Right cardiac atrium (tissue), 5 donors: ENCODE results near the gene TMEM184A. TPM values are rescaled to one million over a fixed set of nuclear protein-coding genes. Genes with fewer than 3 reads are reported as not detected.

Source experiments
- ATAC-seq, 2 donors: fragments of 200-7000 bp; cut with Tn5 transposase; one replicate each; pipeline versions ENCODE4 v1.8.0 to v1.9.1; 2020; ENCODE audit warnings: moderate library complexity in 2 of 2, mild to moderate bottlenecking in 1 of 2
- DNase-seq, 3 donors: peaks; one replicate each; pipeline ENCODE4 v3.0.0-alpha.2; 2020
- H3K27ac ChIP-seq: one replicate; pipeline ENCODE4 v1.5.1; 2013; ENCODE audit warnings: mild to moderate bottlenecking, low read length, control low read depth, moderate library complexity
- H3K27me3 ChIP-seq: one replicate; pipeline ENCODE4 v1.6.1; 2013; ENCODE audit not compliant: control insufficient read depth, insufficient read depth
- H3K4me1 ChIP-seq: one replicate; pipeline ENCODE4 v1.6.1; 2013; ENCODE audit warnings: low read length; ENCODE audit not compliant: control insufficient read depth, insufficient read depth
- H3K4me3 ChIP-seq: one replicate; pipeline ENCODE4 v1.5.1; 2013; ENCODE audit warnings: low read length, control low read depth
- H3K9me3 ChIP-seq: one replicate; pipeline ENCODE4 v1.6.1; 2013; ENCODE audit warnings: low read length; ENCODE audit not compliant: control insufficient read depth
- WGBS: extraction: QIAGEN DNeasy Blood & Tissue Kit; methylation state at CpG from one replicate; pipeline ENCODE4 v1.1.7; 2013; 5-methylcytosine and 5-hydroxymethylcytosine counted together
- intact Hi-C, 4 donors: fragments of 100-400 bp; cut with DNase I; formaldehyde crosslinking; loops; one replicate each; pipeline versions ENCODE4 v1.11.0 to v1.14.0; 2022 to 2023
- polyA plus RNA-seq: library from polyadenylated mRNA; stranded (reverse); fragments of 200-250 nt; gene quantifications from one replicate; pipeline ENCODE4 v1.2.3, GENCODE V29; 2013
- total RNA-seq, 4 donors: library from RNA; stranded (reverse); fragmentation: NEBNext Ultra II Directional; extraction: Animal tissue kit (Norgen Biotek cat#: 25700); gene quantifications; one replicate each; pipeline ENCODE4 v1.2.1, GENCODE V29; 2021
- donor health status: healthy with polysubstance abuse.
- donor health status: DM: no; HTN: yes; CAD: no.
- donor health status: DM: no; HTN: no; CAD: no.
- donor health status: DM: no; HTN: yes; CAD: no; lungs with severe emphysema.
- donor health status: DM: yes; HTN: yes; CAD: no.

The TMEM184A gene
- total and polyA plus RNA-seq, 5 donors: 0.26 to 0.62 (median 0.44) TPM; not detected in 1

DNA sequence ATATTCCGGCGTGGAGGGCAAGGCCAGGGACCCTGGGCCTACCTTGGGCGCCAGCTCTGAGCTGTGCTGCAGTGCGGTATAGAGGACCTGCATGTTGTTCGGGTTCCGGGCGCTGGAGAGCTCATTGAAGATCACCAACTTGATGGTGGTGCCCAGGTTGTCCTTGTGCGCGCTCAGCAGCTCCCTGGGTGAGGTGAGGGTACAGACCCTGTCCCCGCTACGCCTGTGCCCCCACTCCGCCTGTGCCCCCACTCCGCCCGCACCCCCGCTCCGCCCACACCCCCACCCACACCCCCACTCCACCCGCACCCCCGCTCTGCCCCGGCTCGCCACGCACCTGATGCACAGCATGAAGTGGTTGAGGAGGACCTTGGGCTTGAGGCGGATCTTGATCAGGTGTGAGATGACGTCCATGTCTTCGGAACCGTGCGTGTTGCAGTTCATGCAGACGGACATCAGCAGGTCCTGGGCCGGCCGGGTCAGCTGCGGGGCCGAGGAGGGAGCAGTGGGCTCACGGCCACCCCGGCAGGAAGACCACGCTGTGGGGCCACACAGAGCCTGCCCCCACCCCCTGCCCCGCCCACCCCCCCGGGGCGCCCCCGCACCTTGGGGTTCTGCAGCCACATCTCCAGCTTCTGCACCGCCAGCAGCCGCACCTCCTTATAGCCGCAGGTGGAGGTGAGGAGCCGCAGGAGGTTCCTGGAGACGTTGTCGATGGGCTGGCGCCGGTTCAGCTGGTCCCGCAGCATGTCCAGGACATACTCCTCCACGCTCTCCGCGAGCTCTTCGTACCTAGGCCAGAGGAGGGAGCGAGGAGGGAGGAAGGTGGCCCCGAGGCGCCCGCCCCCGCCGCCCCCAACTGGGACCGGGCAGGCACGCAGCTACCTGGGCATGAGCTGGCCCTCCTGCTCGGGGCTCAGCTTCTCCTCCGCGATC is 57.4 kb downstream of the TMEM184A start:
- ATAC-seq: no peak
- peaks cover 7% of the 10 kb centered on the region for H3K4me1 ChIP-seq

DNA sequence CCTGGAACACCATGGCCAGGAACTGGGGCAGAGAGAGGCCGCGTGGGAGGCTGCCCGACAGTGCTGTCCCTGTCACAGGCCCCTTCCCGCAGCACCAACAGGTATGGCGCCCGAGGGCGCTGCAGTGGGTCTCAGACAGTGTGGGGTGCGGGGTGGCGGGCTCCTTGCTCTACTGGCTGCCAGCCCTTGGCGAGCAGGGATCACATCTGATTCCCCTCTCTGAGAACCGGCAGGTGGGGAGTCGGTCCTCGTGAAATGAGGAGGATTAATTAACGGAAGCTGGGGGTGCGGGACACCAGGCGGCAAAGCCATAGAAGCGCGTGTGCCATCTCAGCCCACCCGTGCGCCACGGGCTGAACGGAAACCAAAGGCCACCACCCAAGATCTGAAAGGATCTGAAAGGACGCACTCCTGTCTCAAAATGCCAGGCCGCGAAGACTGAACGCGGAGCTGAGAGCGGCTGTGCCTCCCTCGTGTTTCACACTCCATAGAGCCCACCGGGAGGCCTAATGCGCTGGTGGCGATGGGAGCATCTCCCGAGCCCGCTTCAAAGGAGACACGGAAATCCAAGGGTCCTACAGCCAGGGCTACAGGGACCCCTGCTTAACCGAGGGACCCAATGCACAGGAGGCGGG is 58.6 kb downstream of the TMEM184A start:
- intact Hi-C loops: no loop called here
- no peaks in the 10 kb centered on the region for H3K9me3 ChIP-seq
- no peak for ATAC-seq
- H3K27ac ChIP-seq: no peak overlapping the region
- H3K4me3 ChIP-seq: no peak overlapping the region
- no peaks in the 10 kb centered on the region for H3K4me1 ChIP-seq
- no peaks in the 10 kb centered on the region for H3K27me3 ChIP-seq
- DNase-seq: peak in 2 of 3 donors; percentile 38 to 60
- 97% methylated on average over 37 of the region's 37 CpGs for WGBS

More for the DNA sequence above, 57.4 kb downstream of the TMEM184A start:
- Histone ChIP-seq H3K4me3 (no peak overlapping the region), H3K27ac (no peak overlapping the region), H3K9me3 (no peaks in the 10 kb centered on the region), H3K27me3 (no peaks in the 10 kb centered on the region)
- DNase-seq: peak in 2 of 3 donors; percentile 31 to 63
- intact Hi-C loops: no loop called here
- WGBS: 95% methylated on average over 62 of the region's 62 CpGs

DNA sequence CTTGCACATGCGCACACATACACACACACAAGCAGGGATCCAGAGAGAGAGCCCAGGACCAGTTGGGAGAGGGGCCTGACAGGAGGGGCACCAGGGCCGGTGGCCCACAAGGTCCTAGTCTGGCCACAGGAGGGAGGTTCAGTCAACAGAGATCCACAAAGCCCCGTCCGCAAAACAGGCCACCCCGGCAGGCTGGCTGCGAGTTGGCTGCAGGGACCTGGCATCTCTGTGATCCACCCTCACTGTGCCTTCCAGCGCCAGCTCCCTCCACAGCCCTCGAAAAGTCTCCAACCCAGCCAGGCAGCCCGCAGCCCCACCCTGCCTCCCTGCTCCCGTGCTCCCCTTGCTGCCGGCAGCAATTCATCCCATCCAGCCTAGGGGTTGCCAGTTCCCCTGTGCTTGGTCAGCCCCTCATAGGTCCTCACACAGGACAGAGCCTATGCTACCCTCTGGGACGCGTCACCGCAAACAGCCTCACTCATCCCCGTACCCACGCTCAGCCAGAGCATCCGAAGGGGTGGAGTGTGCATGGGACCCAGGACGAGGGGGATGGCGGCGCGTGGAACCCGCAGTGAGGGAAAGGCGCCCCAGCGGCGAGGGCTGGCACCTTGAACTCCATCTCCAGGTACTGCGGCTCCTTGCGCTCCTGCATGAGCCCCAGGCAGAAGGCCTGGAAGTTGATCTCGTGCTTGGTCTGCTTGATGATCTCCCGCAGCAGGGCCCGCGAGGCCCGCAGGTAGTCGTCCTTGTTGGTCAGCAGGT is 59.3 kb downstream of the TMEM184A start:
- Histone ChIP-seq H3K27me3 (no peaks in the 10 kb centered on the region), H3K4me1 (no peaks in the 10 kb centered on the region), H3K4me3 (no peak overlapping the region), H3K27ac (no peak overlapping the region), H3K9me3 (no peaks in the 10 kb centered on the region)
- 95% methylated on average over 33 of the region's 33 CpGs for WGBS
- ATAC-seq: no peak
- intact Hi-C loops: no loop called here
- peak in 1 of 3 donors; percentile 48 for DNase-seq

DNA sequence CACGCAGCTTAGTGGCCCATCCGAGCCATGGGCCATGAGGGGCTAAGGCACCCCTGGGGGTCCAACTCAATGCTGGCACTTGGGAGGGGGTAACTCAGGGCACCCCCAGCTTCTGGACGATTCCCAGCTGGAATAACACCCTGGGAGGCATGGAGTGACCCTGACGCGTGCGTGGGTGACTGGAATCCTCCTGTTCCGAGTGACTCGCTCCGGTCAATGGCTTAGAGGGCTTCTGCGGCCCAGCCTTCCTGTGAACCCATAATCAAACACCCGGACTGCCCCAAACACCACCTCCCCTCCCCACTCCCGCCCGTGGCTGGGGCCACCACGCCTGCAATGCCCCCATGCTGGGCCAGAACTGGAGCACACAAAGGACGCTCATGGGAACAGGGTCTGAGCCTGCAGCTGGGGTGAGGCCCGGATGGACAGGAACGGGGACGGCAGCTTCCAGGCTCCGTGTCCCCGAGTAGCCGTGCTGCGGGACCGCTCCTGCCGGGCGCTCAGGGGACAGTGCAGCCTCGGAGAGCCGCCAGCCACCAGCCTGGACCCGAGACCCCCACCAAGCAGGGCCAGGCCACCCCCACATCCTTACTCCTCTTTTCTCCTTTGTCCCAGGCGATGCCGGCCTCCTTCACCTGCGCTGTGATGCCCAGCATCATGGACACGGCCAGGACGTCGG is 60.3 kb downstream of the TMEM184A start:
- no peak for ATAC-seq

DNA sequence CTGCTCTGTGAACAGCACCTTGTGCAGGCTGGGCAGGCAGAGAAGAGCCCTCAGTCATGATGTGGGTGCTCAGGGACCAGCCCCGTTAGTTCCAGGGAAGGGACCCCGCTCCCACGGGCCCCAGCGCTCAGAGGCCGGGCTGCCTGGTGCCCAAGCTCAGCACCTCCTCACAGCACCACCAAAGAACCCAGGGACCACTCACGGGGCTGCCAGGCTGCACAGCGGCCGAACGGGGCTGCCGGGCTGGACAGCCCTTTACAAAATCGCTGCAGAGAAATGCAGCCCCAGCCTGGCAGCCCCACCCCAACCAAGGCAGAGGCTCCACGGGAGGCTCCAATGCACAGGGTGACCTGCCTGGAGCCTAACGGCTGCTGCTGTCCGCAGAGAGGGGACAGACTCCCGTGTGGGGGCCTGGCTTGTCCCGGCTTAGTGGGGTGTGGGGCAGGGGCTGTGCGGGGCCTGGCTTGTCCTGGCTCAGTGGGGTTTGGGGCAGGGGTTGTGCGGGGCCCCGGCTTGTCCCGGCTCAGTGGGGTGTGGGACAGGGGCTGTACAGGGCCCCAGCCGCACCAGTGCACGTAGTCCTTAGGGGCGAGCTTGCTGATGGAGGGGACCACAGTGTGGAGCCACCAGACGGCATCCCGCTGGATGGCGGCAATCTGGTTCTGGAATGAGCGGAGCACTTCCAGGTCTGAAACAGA is 61.0 kb downstream of the TMEM184A start:
- no peak overlapping the region for H3K4me3 ChIP-seq
- WGBS: 94% methylated on average over 27 of the region's 27 CpGs
- H3K27me3 ChIP-seq: no peaks in the 10 kb centered on the region
- DNase-seq (peak in 1 of 3 donors; percentile 46), ATAC-seq (no peak)
- H3K27ac ChIP-seq: no peak overlapping the region
- no peaks in the 10 kb centered on the region for H3K4me1 ChIP-seq
- intact Hi-C loops: no loop called here
- no peaks in the 10 kb centered on the region for H3K9me3 ChIP-seq

More for the DNA sequence above, 60.3 kb downstream of the TMEM184A start:
- 92% methylated on average over 34 of the region's 34 CpGs for WGBS
- Histone ChIP-seq H3K4me1 (no peaks in the 10 kb centered on the region), H3K27ac (no peak overlapping the region), H3K27me3 (no peaks in the 10 kb centered on the region), H3K9me3 (no peaks in the 10 kb centered on the region), H3K4me3 (no peak overlapping the region)
- intact Hi-C loops: no loop called here
- peak in 1 of 3 donors; percentile 43 for DNase-seq

DNA sequence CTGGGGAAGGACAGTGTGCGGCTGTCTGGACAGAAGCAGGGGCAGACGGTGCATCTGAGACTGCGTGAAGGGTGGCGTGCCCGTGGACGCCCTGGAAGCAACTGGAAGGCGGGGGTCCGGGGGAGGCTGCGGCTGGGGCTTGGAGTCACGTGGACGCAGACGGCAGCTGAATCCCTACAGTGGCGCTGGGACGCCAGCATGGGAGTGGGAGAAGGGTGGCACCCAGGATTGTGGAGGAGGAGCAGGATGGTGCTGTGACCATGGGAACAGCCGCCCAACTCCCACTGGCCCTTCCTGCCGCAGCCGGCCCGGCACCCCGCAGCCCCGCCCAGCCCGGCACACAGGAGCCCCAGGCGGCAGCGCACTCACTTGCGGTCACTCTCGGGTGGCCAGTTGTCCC is 61.6 kb downstream of the TMEM184A start:
- ATAC-seq: no peak
- DNase-seq: no peak
- intact Hi-C loops: no loop called here
- WGBS: 93% methylated on average over 25 of the region's 25 CpGs
- H3K4me1 ChIP-seq: no peaks in the 10 kb centered on the region
- H3K27ac ChIP-seq: no peak overlapping the region
- H3K4me3 ChIP-seq: no peak overlapping the region
- H3K27me3 ChIP-seq: no peaks in the 10 kb centered on the region
- H3K9me3 ChIP-seq: no peaks in the 10 kb centered on the region

DNA sequence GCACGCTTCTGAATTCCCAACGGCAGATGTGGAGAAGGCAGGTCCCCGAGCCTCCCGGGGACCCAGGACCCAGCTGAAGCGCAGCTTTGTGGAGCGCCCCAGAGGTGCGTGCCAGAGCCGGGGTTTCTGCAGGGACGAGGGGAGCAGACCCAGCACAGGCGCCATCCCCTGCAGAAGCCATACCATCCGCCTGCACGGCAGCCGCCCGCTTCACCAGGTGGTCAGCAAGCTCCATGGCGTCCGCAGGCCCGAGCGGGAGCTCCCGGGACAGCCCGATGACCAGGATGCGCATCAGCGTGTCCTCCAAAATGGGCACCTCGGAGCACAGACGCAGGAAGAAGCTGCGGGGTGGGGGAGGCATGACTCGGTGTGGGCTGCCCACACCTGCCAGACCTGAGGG is 62.4 kb downstream of the TMEM184A start:
- Histone ChIP-seq H3K9me3 (no peaks in the 10 kb centered on the region), H3K4me1 (no peaks in the 10 kb centered on the region), H3K27me3 (no peaks in the 10 kb centered on the region), H3K27ac (no peak overlapping the region), H3K4me3 (no peak overlapping the region)
- WGBS: 96% methylated on average over 26 of the region's 26 CpGs
- DNase-seq (no peak), ATAC-seq (no peak)
- intact Hi-C loops: no loop called here

DNA sequence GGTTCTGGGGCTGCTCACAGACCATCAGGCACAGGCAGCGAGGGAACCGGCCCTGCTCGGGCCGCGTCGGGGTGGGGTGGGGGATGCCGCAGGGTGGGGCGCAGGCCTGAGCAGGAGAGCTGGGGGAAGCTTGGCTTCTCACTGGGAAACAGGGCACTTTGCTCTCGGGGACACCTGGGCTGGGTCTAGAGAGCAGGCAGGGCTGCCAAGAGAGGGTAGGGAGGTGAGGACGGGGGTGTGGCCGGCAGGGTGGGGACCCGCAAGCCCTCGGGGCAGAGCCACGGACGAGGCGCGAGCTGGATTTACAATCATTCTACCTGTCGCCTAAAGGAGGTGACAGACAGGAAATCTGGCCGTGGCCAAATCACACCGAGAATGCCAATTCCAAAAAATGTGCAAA is 62.9 kb downstream of the TMEM184A start:
- WGBS: 91% methylated on average over 20 of the region's 20 CpGs
- Histone ChIP-seq H3K9me3 (no peaks in the 10 kb centered on the region), H3K4me1 (no peaks in the 10 kb centered on the region), H3K4me3 (no peak overlapping the region), H3K27me3 (no peaks in the 10 kb centered on the region), H3K27ac (no peak overlapping the region)
- intact Hi-C loops: no loop called here
- DNase-seq: no peak
- no peak for ATAC-seq

DNA sequence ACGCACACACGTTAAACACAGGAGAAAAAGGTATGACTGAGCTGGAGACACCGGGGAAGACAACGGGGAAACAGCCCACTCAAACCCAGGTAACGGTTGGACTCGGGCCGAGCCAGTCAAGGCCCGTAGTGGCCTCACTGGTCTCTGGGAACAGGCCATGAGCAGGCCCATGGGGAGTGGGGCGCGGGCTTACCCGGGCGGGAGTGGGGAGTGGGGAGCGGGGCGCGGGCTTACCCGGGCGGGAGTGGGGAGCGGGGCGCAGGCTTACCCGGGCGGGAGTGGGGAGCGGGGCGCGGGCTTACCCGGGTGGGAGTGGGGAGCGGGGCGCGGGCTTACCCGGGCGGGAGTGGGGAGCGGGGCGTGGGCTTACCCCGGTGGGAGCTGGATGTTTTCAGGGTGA is 63.4 kb downstream of the TMEM184A start:
- ATAC-seq: no peak
- no peaks in the 10 kb centered on the region for H3K9me3 ChIP-seq

More for the DNA sequence above, 63.4 kb downstream of the TMEM184A start:
- Histone ChIP-seq H3K27ac (no peak overlapping the region), H3K4me1 (no peaks in the 10 kb centered on the region), H3K27me3 (no peaks in the 10 kb centered on the region), H3K4me3 (no peak overlapping the region)
- intact Hi-C loops: no loop called here
- 98% methylated on average over 33 of the region's 33 CpGs for WGBS
- DNase-seq: no peak
